Measurements from ENCODE around the gene NRP2. TPM values are rescaled to one million over a fixed set of nuclear protein-coding genes. Genes with fewer than 3 reads are reported as not detected.

NRP2 gene
- total RNA-seq, 2 experiments from 2014 or later, result 0.63 to 1.6 TPM

GRCh38 chr2:205802065-205802464 is 119.8 kb downstream of the NRP2 start:
- no peak for ATAC-seq
- no peak for DNase-seq
- ChIA-PET CTCF (no interaction called here), POLR2A (no interaction called here)
- Mint-ChIP-seq H3K4me1 (ENCODE audit: low read depth) (no peaks in the 10 kb centered on the region), H3K27ac (no peak overlapping the region), H3K9me3 (no peaks in the 10 kb centered on the region), H3K27me3 (no peaks in the 10 kb centered on the region), H3K36me3 (ENCODE audit: low read depth) (no peaks in the 10 kb centered on the region), H3K4me3 (no peak overlapping the region)
- TF ChIP-seq CTCF (IDR thresholded peaks at IDR 0.05), result no peak
- intact Hi-C loops (cut with micrococcal nuclease), result no loop called here

GRCh38 chr2:205802941-205803340 is 120.6 kb downstream of the NRP2 start:
- H3K27ac Mint-ChIP-seq, result no peak overlapping the region
- no peaks in the 10 kb centered on the region for H3K9me3 Mint-ChIP-seq
- H3K4me1 Mint-ChIP-seq (ENCODE audit: low read depth), result no peaks in the 10 kb centered on the region
- no peaks in the 10 kb centered on the region for H3K27me3 Mint-ChIP-seq
- TF ChIP-seq CTCF (IDR thresholded peaks at IDR 0.05), result no peak
- DNase-seq (no peak), ATAC-seq (no peak)
- ChIA-PET POLR2A (no interaction called here), CTCF (interaction anchor here (0.8 kb wide), 1 partner anchor 24 kb away, joined by 3 read pairs; no protein-coding TSS in a partner anchor)
- intact Hi-C loops (cut with micrococcal nuclease), result no loop called here
- no peak overlapping the region for H3K4me3 Mint-ChIP-seq
- H3K36me3 Mint-ChIP-seq (ENCODE audit: low read depth), result no peaks in the 10 kb centered on the region

- no peak overlapping the region for H3K4me3 Mint-ChIP-seq
- no peaks in the 10 kb centered on the region for H3K4me1 Mint-ChIP-seq (ENCODE audit: low read depth)
- ATAC-seq (no peak), DNase-seq (no peak)
- no peak for TF ChIP-seq CTCF (IDR thresholded peaks at IDR 0.05)
- CTCF ChIA-PET, result interaction anchor here (0.8 kb wide), 1 partner anchor 25 kb away, joined by 3 read pairs; no protein-coding TSS in a partner anchor
- H3K36me3 Mint-ChIP-seq (ENCODE audit: low read depth), result no peaks in the 10 kb centered on the region
- intact Hi-C loops (cut with micrococcal nuclease), result no loop called here
- no peaks in the 10 kb centered on the region for H3K27me3 Mint-ChIP-seq
- POLR2A ChIA-PET, result no interaction called here
- no peaks in the 10 kb centered on the region for H3K9me3 Mint-ChIP-seq
- no peak overlapping the region for H3K27ac Mint-ChIP-seq
These were observed 121.2 kb downstream of the NRP2 start for GRCh38 chr2:205803500-205803899.

GRCh38 chr2:205805136-205805535 is 122.8 kb downstream of the NRP2 start:
- Mint-ChIP-seq H3K9me3 (no peaks in the 10 kb centered on the region), H3K27ac (no peak overlapping the region), H3K4me3 (no peak overlapping the region), H3K27me3 (no peaks in the 10 kb centered on the region), H3K36me3 (ENCODE audit: low read depth) (no peaks in the 10 kb centered on the region), H3K4me1 (ENCODE audit: low read depth) (no peaks in the 10 kb centered on the region)
- no peak for TF ChIP-seq CTCF (IDR thresholded peaks at IDR 0.05)
- no peak for ATAC-seq
- intact Hi-C loops (cut with micrococcal nuclease), result no loop called here
- POLR2A ChIA-PET, result interaction anchor here (1.2 kb wide), 1 partner anchor 1592 kb away, joined by 3 read pairs; no protein-coding TSS in a partner anchor
- DNase-seq, result no peak
- CTCF ChIA-PET, result no interaction called here

- no peaks in the 10 kb centered on the region for H3K4me1 Mint-ChIP-seq (ENCODE audit: low read depth)
- no peak overlapping the region for H3K4me3 Mint-ChIP-seq
- no peaks in the 10 kb centered on the region for H3K27me3 Mint-ChIP-seq
- ChIA-PET POLR2A (no interaction called here), CTCF (no interaction called here)
- intact Hi-C loops (cut with micrococcal nuclease), result no loop called here
- H3K36me3 Mint-ChIP-seq (ENCODE audit: low read depth), result no peaks in the 10 kb centered on the region
- H3K27ac Mint-ChIP-seq, result no peak overlapping the region
- ATAC-seq, result no peak
- no peak for TF ChIP-seq CTCF (IDR thresholded peaks at IDR 0.05)
- no peak for DNase-seq
- no peaks in the 10 kb centered on the region for H3K9me3 Mint-ChIP-seq
These were observed 124.0 kb downstream of the NRP2 start for GRCh38 chr2:205806143-205806905.
